ENCODE results near the gene ZNF429.
"Not testable (repeated sequence)": the region's sequence is repeated elsewhere in the genome, so short reads cannot be mapped to it uniquely, and the experiment has no call there.

ZNF429 gene

GRCh38 chr19:21468791-21469190, 36.6 kb upstream of the ZNF429 start:
- peaks cover 0 to 1% of the 10 kb centered on the region in 2 donors for H3K27me3 ChIP-seq
- no peak overlapping the region for H3K4me3 ChIP-seq
- TF ChIP-seq CTCF (IDR thresholded peaks at IDR 0.05) = no peak
- intact Hi-C loops (cut with DNase I; ENCODE audit: low total_unique reads) = no loop called here
- DNase-seq = no peak
- peaks cover 0 to 2% (median 0%) of the 10 kb centered on the region in 3 donors for H3K9me3 ChIP-seq
- no peak overlapping the region for H3K27ac ChIP-seq
- no peaks in the 10 kb centered on the region for H3K36me3 ChIP-seq
- H3K4me1 ChIP-seq = no peaks in the 10 kb centered on the region

- no peak for TF ChIP-seq CTCF (IDR thresholded peaks at IDR 0.05)
- Histone ChIP-seq H3K9me3 (no peaks in the 10 kb centered on the region), H3K27ac (no peak overlapping the region), H3K36me3 (no peaks in the 10 kb centered on the region), H3K4me1 (peaks cover 0 to 15% (median 10%) of the 10 kb centered on the region in 4 donors), H3K4me3 (no peak overlapping the region), H3K27me3 (peaks cover 0 to 6% of the 10 kb centered on the region in 2 donors)
- DNase-seq = no peak
- intact Hi-C loops (cut with DNase I; ENCODE audit: low total_unique reads) = no loop called here
These were observed 32.9 kb upstream of the ZNF429 start for GRCh38 chr19:21472507-21472906.

- Histone ChIP-seq H3K27me3 (peaks cover 0 to 6% of the 10 kb centered on the region in 2 donors), H3K36me3 (no peaks in the 10 kb centered on the region), H3K9me3 (no peaks in the 10 kb centered on the region), H3K4me1 (peaks cover 0 to 15% (median 10%) of the 10 kb centered on the region in 4 donors), H3K27ac (no peak overlapping the region), H3K4me3 (peak overlapping the region; percentile 45 to 55)
- peak; percentile 45 to 85 for DNase-seq
- intact Hi-C loops (cut with DNase I; ENCODE audit: low total_unique reads) = loop anchor here (5.0 kb wide), 1 partner anchor 272 kb away; no protein-coding TSS in a partner anchor
- TF ChIP-seq CTCF (IDR thresholded peaks at IDR 0.05) = no peak
These were observed 30.7 kb upstream of the ZNF429 start for GRCh38 chr19:21474671-21475181.

GRCh38 chr19:21482361-21482760, 23.0 kb upstream of the ZNF429 start:
- peak overlapping the region in 1 of 2 donors; percentile 75 for H3K27ac ChIP-seq
- H3K27me3 ChIP-seq; DNase-seq; H3K4me3 ChIP-seq; H3K9me3 ChIP-seq; H3K36me3 ChIP-seq; intact Hi-C loops (cut with DNase I; ENCODE audit: low total_unique reads); H3K4me1 ChIP-seq: not testable (repeated sequence)

GRCh38 chr19:21482863-21483276, 22.5 kb upstream of the ZNF429 start:
- Histone ChIP-seq H3K4me3 (peak overlapping the region in 1 of 2 donors; percentile 13), H3K4me1 (peaks cover 0 to 6% (median 0%) of the 10 kb centered on the region in 4 donors), H3K27ac (peak overlapping the region in 1 of 2 donors; percentile 75), H3K27me3 (no peaks in the 10 kb centered on the region), H3K36me3 (no peaks in the 10 kb centered on the region), H3K9me3 (no peaks in the 10 kb centered on the region)
- TF ChIP-seq CTCF (IDR thresholded peaks at IDR 0.05) = peak; percentile 49 to 69
- intact Hi-C loops (cut with DNase I; ENCODE audit: low total_unique reads) = no loop called here
- DNase-seq = peak in 1 of 2 donors; percentile 89

- intact Hi-C loops (cut with DNase I; ENCODE audit: low total_unique reads) = no loop called here
- DNase-seq = peak in 1 of 2 donors; percentile 66
- Histone ChIP-seq H3K4me1 (peaks cover 0 to 6% (median 0%) of the 10 kb centered on the region in 4 donors), H3K27ac (peak overlapping the region in 1 of 2 donors; percentile 75), H3K36me3 (no peaks in the 10 kb centered on the region), H3K9me3 (no peaks in the 10 kb centered on the region), H3K4me3 (peak overlapping the region in 1 of 2 donors; percentile 13), H3K27me3 (no peaks in the 10 kb centered on the region)
- peak; percentile 37 to 51 for TF ChIP-seq CTCF (IDR thresholded peaks at IDR 0.05)
These were observed 21.7 kb upstream of the ZNF429 start for GRCh38 chr19:21483589-21484170.
